Germinal center (tissue), 1 donor: ENCODE results near the gene OR10V1.

Experiments
- DNase-seq: peaks from one replicate; pipeline ENCODE4 v3.0.0; 2012; ENCODE audit warnings: mixed read lengths, low spot score

OR10V1 gene, protein sequence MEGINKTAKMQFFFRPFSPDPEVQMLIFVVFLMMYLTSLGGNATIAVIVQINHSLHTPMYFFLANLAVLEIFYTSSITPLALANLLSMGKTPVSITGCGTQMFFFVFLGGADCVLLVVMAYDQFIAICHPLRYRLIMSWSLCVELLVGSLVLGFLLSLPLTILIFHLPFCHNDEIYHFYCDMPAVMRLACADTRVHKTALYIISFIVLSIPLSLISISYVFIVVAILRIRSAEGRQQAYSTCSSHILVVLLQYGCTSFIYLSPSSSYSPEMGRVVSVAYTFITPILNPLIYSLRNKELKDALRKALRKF

DNA sequence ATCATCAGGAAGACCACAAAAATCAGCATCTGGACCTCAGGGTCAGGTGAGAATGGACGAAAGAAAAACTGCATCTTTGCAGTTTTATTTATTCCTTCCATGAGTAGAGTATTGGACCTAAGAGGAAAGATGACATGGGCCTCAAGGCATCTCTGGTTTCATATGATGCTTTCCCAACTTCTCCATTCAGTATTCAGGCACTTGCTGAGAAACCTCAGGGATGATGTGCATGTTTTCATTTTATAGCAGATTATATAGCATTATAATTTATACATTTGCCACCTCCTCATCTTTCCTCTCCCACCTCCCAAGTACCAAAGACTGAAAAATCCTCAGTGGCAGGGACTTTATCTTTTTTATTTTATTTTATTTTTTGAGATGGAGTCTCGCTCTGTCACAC is at the start of gene OR10V1:
Gene OR10V1, minus strand, starts transcription at position 101 of the 400 bp plus-strand sequence. Its CDS starts 0 bp downstream, at position 101.
- no peak for DNase-seq

DNA sequence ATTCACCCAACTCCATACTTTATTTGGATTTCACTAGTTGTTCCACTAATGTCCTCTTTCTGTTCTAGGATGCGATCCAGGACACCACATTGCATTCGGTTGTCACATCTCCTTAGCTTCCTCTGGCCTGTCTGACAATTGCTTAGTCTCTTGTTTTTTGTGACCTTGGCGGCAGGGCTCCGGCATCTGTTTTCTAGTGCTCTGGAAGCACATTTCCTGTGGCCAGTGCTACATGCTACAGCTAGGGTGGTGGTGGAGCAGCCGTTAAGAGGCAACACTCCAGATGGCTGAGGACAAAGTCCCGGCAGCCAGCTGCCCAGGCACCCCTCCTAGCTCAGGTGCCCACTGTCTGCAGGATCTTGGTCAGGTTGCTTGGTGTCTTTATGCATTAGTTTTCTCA is 48.3 kb upstream of the OR10V1 start:
- no peak for DNase-seq

DNA sequence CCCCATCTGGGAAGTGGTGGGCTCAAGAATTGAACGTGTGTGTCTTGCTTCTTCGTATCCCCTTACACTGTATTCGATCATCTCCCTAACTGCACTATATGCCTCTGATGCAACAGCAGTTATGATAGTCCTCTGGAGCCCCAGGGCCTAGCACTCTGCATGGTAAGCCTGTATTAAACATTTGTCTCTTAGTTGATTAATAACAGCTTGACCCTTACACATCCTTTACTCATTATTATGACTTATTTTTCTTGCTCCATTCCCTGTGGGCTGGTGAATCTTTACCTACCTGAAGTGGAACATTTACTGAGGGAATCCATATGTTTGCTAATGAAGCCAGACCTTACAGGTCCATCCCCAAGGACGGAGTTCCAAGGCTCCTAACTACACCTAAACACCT is 47.1 kb upstream of the OR10V1 start:
- DNase-seq: no peak

DNA sequence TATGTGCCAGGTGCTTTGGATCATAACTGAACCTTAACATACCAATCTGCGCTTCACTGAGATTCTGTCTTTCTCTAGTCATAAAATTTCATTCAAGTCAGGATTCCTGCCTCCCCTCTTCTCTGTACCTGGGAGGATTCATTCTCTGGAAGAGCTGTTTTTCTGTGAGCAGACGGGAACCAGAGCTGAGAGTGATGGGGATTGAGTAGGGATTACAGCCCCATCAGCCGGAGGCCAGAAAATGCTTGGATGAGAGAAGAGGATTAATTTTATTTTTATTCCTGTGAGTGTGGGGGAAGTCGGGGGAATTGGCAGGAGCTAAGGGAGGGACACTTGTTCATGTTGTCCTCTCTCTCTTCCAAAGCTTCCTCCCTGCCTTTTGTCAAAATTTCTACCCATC is 46.3 kb upstream of the OR10V1 start:
- DNase-seq: no peak

DNA sequence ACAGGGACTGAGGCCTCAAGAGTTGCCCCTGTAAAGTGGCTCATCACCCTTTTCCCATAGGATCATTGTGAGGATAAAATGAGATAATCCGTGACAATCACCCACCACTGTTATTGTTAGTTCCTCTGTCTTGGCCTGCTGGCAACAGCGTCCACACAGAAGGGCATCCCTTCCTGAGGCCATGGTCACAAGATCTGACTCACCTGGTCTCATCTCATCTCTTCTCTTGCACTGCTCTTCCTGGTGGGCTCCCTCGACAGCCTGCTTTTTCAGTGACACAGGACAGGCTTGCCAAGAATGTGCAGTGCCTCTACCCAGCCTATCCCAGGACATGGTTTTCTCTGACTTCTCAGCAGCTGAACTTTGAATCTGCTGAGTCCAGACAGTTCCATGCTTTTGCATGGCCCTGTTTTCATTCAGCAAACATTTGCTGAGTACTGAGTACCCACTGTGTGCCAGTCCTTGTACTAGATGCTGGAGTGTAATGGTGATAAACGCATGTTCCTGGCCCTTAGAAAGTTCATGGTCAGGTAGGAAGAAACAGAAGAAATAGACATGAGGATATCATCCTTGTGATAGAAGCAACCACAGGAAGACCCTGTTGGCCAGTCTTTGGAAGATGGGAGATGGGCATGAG is 44.9 kb upstream of the OR10V1 start:
- DNase-seq: no peak

DNA sequence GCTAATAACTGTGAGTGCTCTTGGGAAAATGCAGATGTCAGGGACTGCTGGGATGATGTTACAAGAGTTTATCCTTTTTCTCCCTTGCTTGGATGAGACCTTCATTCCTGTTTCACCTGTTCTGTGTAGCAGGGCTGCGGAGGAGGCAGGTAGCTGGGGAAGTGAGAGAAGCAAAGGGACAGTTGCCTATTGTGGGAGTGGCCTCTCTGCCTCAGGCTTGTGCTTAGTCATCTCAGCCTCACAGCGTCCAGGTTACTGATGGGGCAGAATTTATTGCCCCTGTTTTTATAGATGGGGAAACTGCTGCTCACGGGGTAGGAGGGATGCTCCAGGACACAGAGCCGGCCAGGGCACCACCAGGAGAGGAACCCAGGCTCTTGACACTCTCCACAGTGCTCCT is 43.2 kb upstream of the OR10V1 start:
- no peak for DNase-seq

DNA sequence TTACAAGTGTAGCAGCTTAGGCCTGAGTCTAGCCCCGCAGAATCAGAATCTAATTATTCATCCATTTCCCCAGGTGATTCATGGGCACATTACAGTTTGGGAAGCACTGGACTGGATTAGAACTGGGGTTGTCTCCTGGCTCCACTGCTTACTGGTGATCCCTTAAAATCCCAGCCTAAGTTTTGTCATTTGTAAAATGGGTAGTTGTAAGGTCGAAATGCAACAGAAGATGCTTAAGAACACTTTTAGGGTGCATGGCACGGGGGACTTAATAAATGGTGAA is 42.9 kb upstream of the OR10V1 start:
- DNase-seq: no peak

DNA sequence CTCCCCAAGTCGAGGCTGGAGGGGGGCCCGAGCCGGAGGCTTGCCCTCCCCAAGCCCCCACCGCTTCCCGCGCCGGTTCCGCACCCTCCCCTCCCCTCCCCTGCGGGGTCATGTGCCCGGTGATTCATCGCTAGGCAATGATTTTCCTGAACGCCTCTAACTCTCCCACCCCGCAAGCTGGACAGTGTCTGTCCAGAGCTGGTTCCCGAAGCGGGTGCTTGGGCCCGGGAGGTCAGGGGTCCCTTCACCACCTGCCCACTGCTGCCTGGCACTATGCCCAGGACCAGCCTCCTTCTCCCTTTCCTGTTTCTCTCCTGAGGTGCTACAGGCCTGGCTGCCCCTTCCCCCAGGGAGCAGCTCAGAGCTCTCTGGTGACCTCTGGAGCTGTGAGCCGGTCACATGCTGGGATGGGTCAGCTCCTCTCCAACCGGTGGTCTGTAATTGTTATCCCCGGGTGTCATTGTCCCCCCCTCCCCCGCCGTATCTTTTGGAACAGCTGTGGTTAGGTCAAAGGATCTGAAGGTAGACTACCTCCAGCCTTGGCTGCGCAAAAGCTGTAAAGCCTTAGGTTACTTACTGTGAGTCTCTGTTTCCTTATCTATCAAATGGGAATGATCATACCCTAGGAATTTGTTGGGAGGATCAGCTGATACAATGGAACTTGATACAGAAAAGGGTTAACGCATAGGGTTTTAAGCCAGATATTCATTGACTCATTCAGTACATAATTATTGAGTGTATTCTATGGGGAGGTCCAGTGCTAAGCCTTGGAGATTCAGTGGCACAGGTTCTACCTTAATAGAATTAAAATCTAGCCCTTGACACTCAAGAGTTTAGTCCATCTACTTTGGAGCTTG is 42.3 kb upstream of the OR10V1 start:
- DNase-seq: peak; percentile 17

DNA sequence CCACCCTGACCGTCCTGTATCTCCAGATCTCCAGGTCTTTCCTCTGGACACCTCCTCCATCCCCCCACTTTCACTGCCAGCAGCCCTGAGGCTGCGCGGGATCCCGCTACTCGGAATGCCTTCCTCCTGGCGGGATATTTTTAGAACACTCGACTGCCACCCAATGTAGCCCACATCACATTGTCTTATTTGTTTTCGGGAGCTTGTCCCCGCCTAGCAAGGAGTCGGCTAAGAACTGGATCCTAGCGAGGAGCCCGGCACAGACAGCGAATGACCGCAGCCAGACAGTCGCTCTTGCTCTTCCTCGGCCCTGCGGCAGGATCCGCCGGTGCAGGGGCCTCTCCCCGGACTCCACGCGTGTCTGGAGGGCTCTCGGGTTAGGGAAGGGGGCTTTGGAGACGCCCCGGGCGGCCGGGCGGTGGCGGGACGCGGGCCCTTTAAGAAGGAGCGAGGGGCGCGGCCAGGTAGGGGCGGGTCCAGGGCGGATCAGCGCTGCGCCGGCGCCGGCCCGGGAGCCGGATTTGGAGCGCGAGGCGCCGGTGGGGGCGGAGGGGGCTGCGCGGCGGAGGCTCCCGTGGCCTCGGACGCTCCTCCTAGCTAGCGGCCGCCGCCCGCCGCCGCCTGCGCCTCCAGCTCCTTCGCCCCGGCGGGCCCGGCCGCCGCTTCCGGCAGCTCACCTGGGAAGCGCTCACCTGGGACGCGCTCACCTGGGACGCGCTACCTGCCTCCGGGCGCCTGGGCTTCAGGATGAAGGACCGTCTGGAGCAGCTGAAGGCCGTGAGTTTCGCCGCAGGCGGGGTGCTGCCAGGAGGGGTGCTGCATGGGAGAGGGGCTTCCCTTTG is 41.4 kb upstream of the OR10V1 start, which contains the start of gene STX3:
Gene STX3, plus strand, starts transcription at position 518 of the 842 bp plus-strand sequence. Its CDS starts 230 bp downstream, at position 748.
- peak; percentile 81 for DNase-seq

DNA sequence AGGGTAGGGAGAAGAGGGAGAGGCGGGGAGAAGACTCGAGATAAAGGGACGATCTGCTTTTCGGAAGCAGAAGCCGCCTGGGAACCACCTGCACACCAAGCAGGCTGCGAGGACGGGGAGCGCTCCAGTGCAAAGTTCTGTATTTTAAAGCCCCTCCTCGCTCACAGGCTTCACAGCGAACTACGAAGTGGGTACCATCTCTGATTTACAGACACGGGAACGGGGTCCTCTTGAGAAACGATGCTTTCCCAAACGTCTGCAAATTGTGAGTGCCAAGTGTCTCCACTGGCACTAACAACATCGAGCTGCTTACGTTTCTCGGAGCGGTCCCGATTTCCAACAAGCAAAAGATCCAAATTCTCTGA is 40.8 kb upstream of the OR10V1 start:
- DNase-seq: peak; percentile 33

DNA sequence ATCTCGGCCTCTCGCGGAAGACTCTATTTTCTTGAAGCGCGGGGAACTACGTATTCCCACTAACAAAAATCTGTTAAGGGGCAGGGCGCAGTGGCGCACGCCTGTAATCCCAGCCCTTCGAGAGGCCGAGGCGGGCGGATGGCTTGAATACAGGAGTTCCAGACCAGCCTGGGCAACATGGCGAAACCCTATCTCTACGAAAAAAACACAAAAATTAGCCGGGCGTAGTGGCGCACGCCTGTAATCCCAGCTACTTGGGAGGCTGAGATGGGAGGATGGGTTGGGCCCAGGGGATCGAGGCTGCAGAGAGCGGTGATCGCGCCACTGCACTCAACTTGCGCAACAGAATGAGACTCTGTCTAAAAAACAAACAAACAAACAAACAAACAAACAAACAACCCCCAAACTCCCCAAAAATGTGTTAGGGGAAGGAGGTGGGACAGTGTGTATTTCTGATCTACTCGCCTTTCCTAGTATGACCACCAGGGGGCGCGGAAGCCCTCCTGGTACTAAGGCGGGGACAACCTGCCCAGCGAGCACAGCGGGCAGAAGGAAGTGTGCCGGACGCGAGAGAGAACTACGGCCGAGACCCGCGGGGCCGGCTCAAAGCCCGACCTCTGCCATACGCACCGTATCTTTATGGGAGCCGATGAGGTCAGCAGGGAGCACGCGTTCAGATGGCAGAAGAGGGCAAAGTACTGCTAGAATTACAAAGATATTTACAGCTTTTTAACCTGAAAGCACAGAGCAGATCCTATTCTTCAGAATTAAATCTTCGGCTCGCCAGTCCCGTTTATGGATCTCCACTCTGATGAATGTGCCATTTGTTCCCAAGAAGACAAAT is 40.2 kb upstream of the OR10V1 start:
- peak; percentile 88 for DNase-seq

DNA sequence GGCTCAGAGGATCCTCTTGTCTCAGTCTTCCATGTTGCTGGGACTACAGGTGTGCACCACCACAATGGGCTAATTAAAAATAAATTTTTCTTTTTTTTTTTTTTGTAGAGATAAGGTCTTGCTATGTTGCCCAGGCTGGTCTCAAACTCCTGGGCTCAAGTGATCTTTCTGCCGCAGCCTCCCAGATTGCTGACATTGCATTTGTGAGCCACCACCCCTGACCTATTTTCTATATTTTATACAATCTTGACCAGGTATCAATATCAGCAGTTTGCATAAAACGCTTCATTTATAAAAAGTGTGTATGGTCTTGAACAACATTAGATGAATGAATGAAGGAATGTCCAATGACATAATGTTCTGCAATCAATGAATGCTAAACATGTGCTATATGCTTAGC is 32.5 kb upstream of the OR10V1 start:
- DNase-seq: no peak

DNA sequence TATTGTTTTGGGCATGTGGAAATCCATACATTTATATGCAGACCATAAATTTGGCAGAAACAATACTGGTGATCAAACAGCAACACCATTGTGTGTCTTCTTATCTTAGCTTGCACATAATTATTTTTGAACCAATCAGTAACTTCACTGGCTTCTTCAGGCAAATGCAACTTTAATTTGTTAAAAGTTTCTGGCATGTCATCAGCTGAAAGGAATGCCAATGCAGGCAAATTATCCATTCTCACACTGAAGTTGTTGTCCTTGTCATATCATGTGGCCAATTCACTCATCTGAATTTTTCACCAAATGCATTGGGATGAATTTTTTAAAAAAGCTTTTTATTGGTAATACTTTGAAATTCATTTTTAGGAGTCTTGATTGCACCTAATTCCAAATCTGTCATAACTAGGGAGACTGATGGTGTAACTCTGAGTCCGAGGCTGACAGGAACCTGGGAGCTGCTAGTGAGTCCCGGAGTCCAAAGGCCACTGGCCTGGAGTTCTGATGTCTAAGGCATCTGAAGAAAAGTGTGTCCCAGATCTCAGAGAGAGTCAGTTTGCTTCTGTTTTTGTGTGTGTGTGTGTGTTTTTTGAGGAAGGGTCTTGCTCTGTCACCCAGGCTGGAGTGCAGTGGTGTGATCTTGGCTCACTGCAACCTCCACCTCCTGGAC is 17.4 kb upstream of the OR10V1 start:
- no peak for DNase-seq

DNA sequence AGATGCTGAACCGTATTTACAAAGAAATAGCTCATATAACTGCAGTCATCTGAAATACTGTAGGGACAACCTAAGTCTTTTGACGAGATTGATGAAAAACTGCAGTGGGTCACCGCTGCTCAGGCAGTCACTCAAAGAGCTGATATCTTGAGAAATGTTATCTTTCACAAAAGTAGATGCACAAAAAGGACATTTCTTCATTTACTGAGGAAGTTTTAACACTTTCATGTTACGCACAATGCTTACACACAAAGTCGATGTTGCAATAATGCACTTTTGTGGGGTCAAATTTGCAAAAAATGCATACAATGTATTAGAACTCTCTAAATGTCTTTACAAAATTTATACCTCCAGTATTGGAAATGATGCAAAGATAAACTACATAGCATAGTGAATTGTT is 16.2 kb upstream of the OR10V1 start:
- DNase-seq: no peak

DNA sequence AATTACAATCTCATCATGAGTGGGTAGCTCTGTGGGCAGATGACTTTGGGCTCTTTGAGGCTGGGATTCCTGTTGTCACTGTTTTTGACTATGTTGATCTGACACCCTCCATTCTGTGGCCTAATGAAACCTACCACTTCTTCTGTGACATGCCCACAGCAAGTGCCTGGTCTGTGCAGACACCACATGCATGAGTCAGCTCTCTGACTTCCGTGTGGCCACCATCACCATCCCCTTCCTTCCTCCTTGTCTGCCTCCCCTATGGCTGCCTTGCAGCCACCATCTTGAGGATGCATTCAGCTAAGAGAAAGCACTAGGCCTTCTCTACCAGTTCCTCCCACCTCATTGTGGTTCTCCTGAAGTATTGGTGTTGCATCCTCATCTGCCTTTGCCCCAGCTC is 15.3 kb upstream of the OR10V1 start:
- no peak for DNase-seq

DNA sequence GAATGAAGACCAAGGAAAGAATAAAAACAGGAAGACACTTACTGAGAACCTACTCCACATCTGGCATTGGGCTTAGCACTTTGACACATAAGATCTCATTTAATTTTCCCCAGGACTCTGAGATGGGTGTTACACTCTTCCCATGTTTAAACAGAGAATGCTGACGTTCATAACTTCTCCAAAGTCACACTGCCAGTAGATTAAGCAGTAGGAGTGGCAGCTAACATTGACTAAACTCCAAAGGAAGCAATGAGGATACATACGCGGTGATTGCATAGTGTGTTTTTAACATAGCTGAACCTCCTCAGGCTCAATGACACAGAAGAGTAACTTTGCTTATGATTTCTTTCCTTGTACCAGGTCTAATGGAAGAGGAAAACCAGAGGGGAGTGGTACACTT is 14.5 kb upstream of the OR10V1 start:
- DNase-seq: no peak

DNA sequence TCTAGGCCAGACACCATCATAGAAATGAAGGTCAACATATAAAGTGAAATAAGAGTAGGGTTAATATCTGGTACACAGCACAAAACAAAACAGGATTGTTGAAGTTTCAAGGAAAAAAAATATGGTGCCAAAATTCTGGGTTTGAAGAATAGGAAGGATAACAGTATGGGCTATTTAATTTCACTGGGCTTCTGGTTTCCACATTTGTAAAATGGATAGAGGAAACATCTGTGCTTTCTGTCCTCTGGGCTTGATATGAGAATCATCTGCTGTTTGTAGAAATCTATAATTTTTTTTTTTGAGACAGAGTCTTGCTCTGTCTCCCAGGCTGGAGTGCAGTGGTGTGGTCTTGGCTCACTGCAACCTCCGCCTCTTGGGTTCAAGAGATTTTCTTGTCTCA is 13.8 kb upstream of the OR10V1 start:
- no peak for DNase-seq

DNA sequence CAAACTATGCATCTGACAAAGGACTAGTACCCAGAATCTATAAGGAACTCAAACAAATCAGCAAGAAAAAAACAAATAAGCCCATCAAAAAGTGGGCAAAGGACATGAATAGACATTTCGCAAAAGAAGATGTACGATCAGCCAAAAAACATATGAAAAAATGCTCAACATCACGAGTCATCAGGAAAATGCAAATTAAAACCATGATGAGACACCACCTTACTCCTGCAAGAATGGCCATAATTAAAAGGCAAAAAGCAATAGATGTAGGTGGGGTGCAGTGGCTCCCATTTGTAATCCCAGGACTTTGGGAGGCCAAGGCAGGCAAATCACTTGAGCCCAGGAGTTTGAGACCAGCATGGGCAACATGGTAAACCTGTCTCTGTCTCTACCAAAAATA is 10.4 kb upstream of the OR10V1 start:
- no peak for DNase-seq

DNA sequence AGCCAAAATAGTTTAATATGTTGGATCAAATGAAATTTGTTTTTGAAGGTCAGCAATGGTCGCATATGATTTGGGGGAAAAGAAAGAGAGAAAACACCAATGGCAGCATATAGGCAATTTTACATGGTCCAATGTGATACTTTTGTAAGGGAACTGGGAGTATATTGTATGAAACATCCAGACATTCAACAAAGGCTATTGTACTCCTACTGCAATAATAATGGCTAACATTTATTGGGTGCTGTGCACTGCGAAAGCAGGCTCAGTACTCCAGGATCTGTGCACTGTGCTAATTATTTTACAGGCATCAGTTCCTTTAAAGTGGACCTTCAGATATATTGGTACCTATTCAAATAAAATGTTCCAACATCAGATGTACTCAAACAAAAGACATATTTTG is 5.9 kb upstream of the OR10V1 start:
- DNase-seq: no peak

DNA sequence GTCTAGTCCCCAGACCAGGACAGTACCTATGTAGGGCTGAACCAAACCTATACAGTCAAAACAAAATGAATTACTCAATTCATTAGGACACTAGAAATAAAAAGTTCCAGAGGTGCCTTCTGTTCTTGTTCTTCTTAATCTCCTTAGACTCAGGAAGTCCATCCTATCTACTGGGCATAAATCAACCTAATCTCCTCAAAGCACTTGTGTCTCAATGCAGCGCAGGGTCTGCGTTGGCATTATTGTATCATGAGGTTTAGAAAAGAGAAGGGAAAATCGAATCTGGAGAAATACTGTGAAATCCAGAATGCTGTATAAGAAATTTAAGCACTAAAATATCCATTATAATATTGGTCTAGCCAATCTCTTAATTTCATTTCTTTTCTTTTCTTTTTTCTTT is 2.4 kb upstream of the OR10V1 start:
- no peak for DNase-seq
